ENCODE measurements around the gene CPNE6. TPM values are rescaled to one million over a fixed set of nuclear protein-coding genes. Genes with fewer than 3 reads are reported as not detected.

Gene CPNE6
- total RNA-seq, 1 donor from 2014 or later = not detected

DNA sequence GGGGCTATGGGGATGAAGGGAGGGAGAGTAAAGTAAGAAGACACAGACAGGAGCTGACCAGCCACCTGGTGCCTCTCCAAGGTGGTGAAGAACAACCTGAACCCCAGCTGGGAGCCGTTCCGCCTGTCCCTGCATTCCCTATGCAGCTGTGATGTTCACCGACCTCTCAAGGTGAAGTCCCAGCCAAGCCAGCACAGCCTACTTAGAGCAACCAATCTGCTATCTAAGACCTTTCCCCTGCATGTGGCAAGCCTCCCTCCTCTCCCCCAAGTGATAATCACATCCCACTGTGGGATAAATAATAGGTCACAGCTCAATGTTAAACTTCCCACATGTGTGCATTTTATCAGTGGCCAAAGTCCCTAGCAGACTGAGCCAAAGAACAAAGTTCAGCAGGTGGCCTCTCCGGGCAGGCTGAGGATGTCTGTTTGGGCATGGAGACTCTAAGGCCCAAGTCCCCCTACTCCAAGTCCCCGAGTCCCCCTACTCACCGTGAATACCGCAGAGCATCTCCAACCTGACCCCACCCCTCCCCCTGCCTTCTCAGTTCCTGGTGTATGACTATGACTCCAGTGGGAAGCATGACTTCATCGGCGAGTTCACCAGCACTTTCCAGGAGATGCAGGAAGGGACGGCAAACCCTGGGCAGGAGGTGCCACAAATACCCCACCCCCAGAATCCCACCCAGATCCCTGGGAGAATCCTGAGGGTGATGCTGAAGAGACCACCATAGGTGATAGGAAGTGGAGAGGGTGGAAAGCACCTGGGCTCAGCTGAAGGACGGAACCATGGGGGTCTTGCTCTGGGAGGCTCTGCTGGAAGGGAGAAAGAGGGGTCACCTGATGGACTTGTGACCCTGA lies 3.5 kb downstream of the CPNE6 start:
- TF ChIP-seq CTCF (IDR thresholded peaks at IDR 0.05) = no peak
- Mint-ChIP-seq H3K27me3 (ENCODE audit: unreplicated experiment) (peaks cover 20% of the 10 kb centered on the region), H3K27ac (ENCODE audit: unreplicated experiment) (no peak overlapping the region), H3K4me3 (ENCODE audit: unreplicated experiment) (no peak overlapping the region), H3K36me3 (ENCODE audit: unreplicated experiment) (no peaks in the 10 kb centered on the region), H3K4me1 (ENCODE audit: unreplicated experiment) (no peaks in the 10 kb centered on the region), H3K9me3 (ENCODE audit: unreplicated experiment) (no peaks in the 10 kb centered on the region)
- no peak for DNase-seq (ENCODE audit: extremely low spot score, unreplicated experiment)

GRCh38 chr14:24075485-24076301 lies 4.3 kb downstream of the CPNE6 start:
- Mint-ChIP-seq H3K27me3 (ENCODE audit: unreplicated experiment) (peaks cover 25% of the 10 kb centered on the region), H3K9me3 (ENCODE audit: unreplicated experiment) (no peaks in the 10 kb centered on the region), H3K27ac (ENCODE audit: unreplicated experiment) (no peak overlapping the region), H3K4me3 (ENCODE audit: unreplicated experiment) (no peak overlapping the region), H3K4me1 (ENCODE audit: unreplicated experiment) (no peaks in the 10 kb centered on the region), H3K36me3 (ENCODE audit: unreplicated experiment) (no peaks in the 10 kb centered on the region)
- no peak for TF ChIP-seq CTCF (IDR thresholded peaks at IDR 0.05)
- DNase-seq (ENCODE audit: extremely low spot score, unreplicated experiment) = no peak

DNA sequence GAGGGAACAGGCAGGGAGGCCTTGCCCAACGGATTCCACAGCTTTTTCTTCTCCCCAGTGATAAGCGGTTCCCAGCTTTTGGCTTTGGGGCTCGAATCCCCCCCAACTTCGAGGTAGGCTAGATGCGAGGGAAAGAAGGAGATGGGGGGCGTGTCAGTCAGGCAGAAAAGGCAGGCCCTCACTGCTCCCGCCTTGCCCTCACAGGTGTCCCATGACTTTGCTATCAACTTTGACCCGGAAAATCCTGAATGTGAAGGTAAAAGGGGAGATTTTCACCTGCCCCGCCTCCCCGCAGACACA lies 4.9 kb downstream of the CPNE6 start:
- no peak overlapping the region for H3K4me3 Mint-ChIP-seq (ENCODE audit: unreplicated experiment)
- H3K9me3 Mint-ChIP-seq (ENCODE audit: unreplicated experiment) = no peaks in the 10 kb centered on the region
- no peaks in the 10 kb centered on the region for H3K36me3 Mint-ChIP-seq (ENCODE audit: unreplicated experiment)
- no peak for DNase-seq (ENCODE audit: extremely low spot score, unreplicated experiment)
- H3K27ac Mint-ChIP-seq (ENCODE audit: unreplicated experiment) = no peak overlapping the region
- H3K4me1 Mint-ChIP-seq (ENCODE audit: unreplicated experiment) = no peaks in the 10 kb centered on the region
- no peak for TF ChIP-seq CTCF (IDR thresholded peaks at IDR 0.05)
- H3K27me3 Mint-ChIP-seq (ENCODE audit: unreplicated experiment) = peaks cover 27% of the 10 kb centered on the region

DNA sequence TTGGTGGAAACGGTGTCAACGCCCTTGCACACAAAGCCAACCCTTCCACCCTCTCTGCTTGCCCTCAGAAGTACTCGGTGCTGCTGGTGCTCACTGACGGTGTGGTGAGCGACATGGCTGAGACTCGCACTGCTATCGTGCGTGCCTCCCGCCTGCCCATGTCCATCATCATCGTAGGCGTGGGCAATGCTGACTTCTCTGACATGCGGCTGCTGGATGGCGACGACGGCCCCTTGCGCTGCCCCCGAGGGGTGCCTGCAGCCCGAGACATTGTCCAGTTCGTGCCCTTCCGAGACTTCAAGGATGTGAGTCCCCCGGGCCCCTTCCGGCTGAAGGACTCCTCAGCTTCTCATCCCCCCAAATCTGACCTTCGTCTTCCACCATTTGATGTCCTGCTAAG lies 5.7 kb downstream of the CPNE6 start:
- Mint-ChIP-seq H3K36me3 (ENCODE audit: unreplicated experiment) (no peaks in the 10 kb centered on the region), H3K4me3 (ENCODE audit: unreplicated experiment) (no peak overlapping the region), H3K4me1 (ENCODE audit: unreplicated experiment) (peaks cover 4% of the 10 kb centered on the region), H3K27ac (ENCODE audit: unreplicated experiment) (no peak overlapping the region), H3K27me3 (ENCODE audit: unreplicated experiment) (peaks cover 31% of the 10 kb centered on the region), H3K9me3 (ENCODE audit: unreplicated experiment) (no peaks in the 10 kb centered on the region)
- no peak for TF ChIP-seq CTCF (IDR thresholded peaks at IDR 0.05)
- DNase-seq (ENCODE audit: extremely low spot score, unreplicated experiment) = no peak

GRCh38 chr14:24078146-24078545 lies 6.8 kb downstream of the CPNE6 start:
- Mint-ChIP-seq H3K36me3 (ENCODE audit: unreplicated experiment) (no peaks in the 10 kb centered on the region), H3K4me3 (ENCODE audit: unreplicated experiment) (no peak overlapping the region), H3K27ac (ENCODE audit: unreplicated experiment) (no peak overlapping the region), H3K9me3 (ENCODE audit: unreplicated experiment) (no peaks in the 10 kb centered on the region), H3K4me1 (ENCODE audit: unreplicated experiment) (peaks cover 6% of the 10 kb centered on the region), H3K27me3 (ENCODE audit: unreplicated experiment) (peaks cover 42% of the 10 kb centered on the region)
- DNase-seq (ENCODE audit: extremely low spot score, unreplicated experiment) = no peak
- no peak for TF ChIP-seq CTCF (IDR thresholded peaks at IDR 0.05)

Data from osteocyte (in vitro differentiated cells).